Measurements from ENCODE around the gene KIAA1671. TPM values are rescaled to one million over a fixed set of nuclear protein-coding genes. Genes with fewer than 3 reads are reported as not detected.

The KIAA1671 gene
- total RNA-seq, 2 donors from 2014 or later = 26.2 to 27.4 TPM

DNA sequence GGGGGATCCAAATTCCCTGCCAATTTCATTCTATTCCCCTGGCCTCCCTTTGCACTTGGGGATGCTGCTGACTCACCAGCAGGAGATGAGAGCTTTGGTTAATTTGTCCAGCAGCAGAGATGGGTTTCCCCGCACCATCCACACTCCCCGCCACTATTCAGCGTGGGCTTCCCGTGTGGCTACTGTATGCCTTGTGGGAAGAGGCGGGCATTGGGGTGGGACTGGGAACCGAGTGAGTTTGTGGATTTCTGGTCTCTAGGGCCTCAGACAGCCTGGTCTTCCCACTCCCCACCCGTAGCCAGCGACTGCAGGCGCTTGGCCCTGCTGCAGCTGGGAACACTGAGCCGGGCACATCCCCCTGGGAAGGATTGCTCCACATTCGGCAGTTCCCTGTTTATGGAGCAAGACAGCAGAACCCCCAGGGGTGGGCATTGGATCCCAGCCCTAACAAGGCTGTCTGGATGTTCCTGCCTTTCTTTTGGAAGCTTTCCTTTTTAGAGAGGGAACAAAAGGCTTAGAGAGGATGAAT is 23.4 kb downstream of the KIAA1671 start:
- DNase-seq (ENCODE audit: low spot score) = peak; percentile 93
- intact Hi-C loops (cut with DNase I) = no loop called here

DNA sequence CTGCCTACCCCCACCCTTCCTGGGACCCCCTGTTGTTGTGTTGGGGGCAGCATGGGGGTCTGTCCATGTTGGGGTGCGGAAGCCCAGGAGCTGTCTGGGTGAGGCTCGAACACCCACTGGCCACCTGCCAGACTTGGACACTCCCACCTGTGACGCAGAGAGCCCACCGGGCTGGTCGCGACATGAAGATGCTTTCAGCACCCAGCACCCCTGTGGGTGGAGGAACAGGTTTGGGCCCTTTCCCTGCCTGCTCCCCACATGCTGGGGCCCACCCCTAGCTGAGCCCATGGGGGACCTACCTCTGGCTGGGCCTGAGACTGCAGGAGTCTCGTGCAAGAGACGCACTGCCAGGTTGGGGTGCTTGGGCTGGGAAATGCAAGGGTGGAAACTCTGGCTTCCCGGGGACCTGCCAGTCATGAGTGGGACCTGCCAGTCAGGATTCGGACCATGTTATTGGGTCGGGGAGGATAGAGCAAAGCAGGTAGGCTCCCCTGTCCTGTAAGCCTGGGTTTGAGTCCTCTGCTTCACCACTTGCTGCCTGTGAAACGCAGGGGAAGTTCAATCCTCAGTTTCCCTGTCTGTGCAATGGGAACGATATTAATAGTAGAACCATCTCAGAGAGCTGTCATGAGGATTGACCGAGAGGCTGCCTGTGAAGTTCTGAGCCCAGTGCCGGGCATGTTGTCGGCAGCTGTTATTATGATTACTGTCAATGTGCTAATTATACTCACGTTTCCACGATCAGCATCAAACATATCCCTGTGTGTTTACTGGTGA is 24.1 kb downstream of the KIAA1671 start:
- intact Hi-C loops (cut with DNase I) = no loop called here
- DNase-seq (ENCODE audit: low spot score) = no peak

- DNase-seq (ENCODE audit: low spot score) = peak; percentile 87
- intact Hi-C loops (cut with DNase I) = no loop called here
Measured at GRCh38 chr22:24977370-24978221, 25.1 kb downstream of the KIAA1671 start.

DNA sequence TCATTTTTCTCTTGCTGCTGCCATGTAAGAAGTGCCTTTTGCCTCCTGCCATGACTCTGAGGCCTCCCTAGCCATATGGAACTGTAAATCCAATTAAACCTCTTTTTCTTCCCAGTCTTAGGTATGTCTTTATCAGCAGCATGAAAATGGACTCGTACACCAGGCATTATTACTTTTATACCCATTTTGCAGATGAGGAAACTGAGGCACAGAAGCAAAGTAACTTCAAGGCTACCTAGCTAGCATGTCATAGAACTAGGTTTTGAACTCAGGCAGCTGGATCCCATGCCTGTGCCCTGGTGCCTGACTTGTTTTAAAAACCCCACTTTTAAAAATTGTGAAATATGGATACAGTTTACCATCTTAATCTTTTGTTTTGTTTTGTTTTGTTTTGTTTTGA is 25.8 kb downstream of the KIAA1671 start:
- no peak for DNase-seq (ENCODE audit: low spot score)
- intact Hi-C loops (cut with DNase I) = no loop called here

- intact Hi-C loops (cut with DNase I) = no loop called here
- no peak for DNase-seq (ENCODE audit: low spot score)
Measured at GRCh38 chr22:24981066-24981465, 28.6 kb downstream of the KIAA1671 start.

DNA sequence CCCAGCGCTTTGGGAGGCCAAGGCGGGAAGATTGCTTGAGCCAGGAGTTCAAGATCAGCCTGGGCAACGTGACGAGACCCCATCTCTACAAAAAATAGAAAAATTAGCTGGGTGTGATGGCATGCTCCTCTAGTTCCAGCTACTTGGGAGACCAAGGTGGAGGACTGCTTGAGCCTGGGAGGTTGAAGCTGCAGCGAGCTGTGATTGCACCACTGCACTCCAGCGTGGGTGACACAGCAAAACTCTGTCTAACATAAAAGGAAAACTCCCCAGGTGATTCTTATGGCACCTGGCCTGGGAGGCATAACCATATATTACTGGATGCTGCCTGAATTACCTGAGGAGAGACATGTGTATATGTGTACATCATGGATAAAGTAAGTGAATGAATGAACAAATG is 29.1 kb downstream of the KIAA1671 start:
- no peak for DNase-seq (ENCODE audit: low spot score)
- intact Hi-C loops (cut with DNase I) = no loop called here

GRCh38 chr22:24982301-24983056 is 30.0 kb downstream of the KIAA1671 start:
- no peak for DNase-seq (ENCODE audit: low spot score)
- intact Hi-C loops (cut with DNase I) = loop anchor here in 1 of 2 donors (1.0 kb wide), 1 partner anchor 34 kb away; no protein-coding TSS in a partner anchor

DNA sequence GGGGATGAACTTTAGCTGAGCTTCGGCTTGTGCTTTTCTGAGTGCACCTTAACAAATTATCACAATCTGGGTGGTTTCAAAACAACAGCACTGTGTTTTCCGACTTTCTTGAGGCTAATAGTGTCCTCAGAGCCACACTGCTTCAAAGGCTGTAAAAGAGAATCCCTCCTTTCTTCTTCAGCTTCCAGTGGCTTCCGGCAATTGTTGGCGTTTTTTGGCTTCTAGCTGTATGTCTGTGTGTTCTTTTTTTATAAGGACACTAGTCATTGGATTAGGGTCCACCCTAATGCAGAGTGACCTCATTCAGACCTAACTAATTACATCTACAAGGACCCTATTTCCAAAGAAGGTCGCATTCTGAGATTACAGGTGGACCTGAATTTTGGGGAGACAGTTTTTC is 30.6 kb downstream of the KIAA1671 start:
- intact Hi-C loops (cut with DNase I) = loop anchor here in 1 of 2 donors (1.0 kb wide), 1 partner anchor 35 kb away; no protein-coding TSS in a partner anchor

GRCh38 chr22:24984122-24984521 is 31.6 kb downstream of the KIAA1671 start:
- intact Hi-C loops (cut with DNase I) = no loop called here
- DNase-seq (ENCODE audit: low spot score) = no peak

More for the DNA sequence above, 30.6 kb downstream of the KIAA1671 start:
- no peak for DNase-seq (ENCODE audit: low spot score)

DNA sequence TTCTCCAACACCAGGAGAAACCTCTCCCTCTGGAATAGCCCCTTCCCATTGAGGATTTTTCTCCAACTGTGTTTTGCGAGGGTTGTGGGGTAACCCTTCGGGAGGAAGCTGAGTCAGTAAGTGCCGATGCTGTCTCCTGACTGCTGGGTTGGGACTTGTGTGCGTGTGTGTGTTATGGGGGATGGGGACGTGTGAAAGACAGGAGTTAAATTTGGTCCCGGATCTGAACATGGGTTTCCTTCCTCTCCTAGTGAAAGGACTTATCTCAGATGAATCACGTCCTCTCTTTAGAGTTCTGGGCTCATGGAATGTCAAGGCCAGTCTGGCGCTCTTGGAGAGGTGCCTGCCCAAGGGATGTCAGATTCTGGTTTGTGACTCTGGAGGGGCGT is 33.3 kb downstream of the KIAA1671 start:
- no peak for DNase-seq (ENCODE audit: low spot score)
- intact Hi-C loops (cut with DNase I) = no loop called here

- intact Hi-C loops (cut with DNase I) = no loop called here
- DNase-seq (ENCODE audit: low spot score) = no peak
Measured at GRCh38 chr22:24986816-24987215, 34.3 kb downstream of the KIAA1671 start.

DNA sequence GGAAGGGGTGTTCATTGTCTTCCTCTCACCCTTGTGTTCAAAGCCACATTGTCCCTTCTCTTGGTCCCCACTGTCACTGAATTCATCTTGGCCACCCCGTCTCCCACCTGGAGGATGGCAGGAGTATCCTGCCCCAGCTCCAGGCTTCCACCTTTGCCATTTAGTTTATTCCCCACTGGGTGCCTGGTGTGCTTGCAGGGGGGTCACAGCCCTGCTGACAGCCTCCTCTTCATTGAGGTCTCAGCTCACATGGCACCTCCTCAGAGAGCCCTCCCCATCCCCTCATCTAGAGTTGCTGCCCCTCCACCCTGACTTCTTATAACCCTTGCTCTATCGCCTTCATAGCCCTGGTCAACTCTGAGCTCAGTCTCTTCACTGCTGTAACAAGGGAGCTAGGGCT is 36.6 kb downstream of the KIAA1671 start:
- intact Hi-C loops (cut with DNase I) = no loop called here
- DNase-seq (ENCODE audit: low spot score) = no peak

DNA sequence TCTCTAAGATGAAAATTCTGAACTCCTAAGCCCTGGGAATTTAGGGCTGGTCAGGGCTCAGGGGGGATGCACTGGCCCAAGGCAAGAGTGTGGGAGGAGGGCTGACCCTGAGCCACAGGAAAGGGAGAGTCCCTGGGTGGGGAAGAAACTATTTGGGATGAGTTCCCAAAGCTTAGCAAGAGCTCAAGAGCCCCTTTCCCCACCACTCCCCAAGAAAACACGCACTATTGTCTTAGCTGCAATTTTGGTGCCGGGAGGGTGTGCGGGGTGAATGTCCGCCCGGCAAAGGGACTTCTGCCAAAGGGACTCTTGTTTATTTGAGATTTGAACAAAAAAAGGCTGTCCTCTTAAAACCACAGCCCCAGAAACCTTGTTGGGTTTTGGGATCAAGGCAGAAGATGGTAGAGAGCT is 37.0 kb downstream of the KIAA1671 start:
- DNase-seq (ENCODE audit: low spot score) = no peak
- intact Hi-C loops (cut with DNase I) = no loop called here

- intact Hi-C loops (cut with DNase I) = loop anchor here in 1 of 2 donors (2.0 kb wide), 1 partner anchor 72 kb away; no protein-coding TSS in a partner anchor
- DNase-seq (ENCODE audit: low spot score) = no peak
Measured at GRCh38 chr22:24990344-24990905, 37.9 kb downstream of the KIAA1671 start.

GRCh38 chr22:24992946-24993345 is 40.4 kb downstream of the KIAA1671 start:
- no peak for DNase-seq (ENCODE audit: low spot score)
- intact Hi-C loops (cut with DNase I) = no loop called here

GRCh38 chr22:24994070-24994763 is 41.7 kb downstream of the KIAA1671 start:
- DNase-seq (ENCODE audit: low spot score) = no peak
- intact Hi-C loops (cut with DNase I) = no loop called here

- DNase-seq (ENCODE audit: low spot score) = no peak
- intact Hi-C loops (cut with DNase I) = no loop called here
Measured at GRCh38 chr22:24995649-24996180, 43.2 kb downstream of the KIAA1671 start.

- intact Hi-C loops (cut with DNase I) = no loop called here
- DNase-seq (ENCODE audit: low spot score) = no peak
Measured at GRCh38 chr22:24996420-24996952, 44.0 kb downstream of the KIAA1671 start.
